ENCODE data around the gene MCTP1.

DNA sequence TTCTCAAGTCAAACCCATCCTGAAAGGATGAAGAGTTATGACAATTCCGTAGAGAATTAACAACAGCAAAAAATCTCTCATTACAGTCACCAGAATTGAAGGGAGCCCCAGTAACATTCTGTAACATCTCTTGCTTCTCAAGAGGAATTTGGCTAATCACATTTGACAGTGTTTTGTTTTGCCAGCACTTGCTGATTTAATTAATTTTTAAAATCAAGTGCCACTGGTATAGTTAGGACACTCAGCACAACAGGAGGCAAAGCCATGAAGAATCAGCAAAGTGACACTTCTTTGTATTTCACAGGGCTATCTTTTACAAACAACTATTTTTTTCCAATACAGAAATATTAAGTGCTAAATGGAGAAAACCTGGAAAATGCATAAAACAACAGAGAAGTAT, 152.8 kb downstream of the MCTP1 start:
- TF ChIP-seq, protein P1, sequence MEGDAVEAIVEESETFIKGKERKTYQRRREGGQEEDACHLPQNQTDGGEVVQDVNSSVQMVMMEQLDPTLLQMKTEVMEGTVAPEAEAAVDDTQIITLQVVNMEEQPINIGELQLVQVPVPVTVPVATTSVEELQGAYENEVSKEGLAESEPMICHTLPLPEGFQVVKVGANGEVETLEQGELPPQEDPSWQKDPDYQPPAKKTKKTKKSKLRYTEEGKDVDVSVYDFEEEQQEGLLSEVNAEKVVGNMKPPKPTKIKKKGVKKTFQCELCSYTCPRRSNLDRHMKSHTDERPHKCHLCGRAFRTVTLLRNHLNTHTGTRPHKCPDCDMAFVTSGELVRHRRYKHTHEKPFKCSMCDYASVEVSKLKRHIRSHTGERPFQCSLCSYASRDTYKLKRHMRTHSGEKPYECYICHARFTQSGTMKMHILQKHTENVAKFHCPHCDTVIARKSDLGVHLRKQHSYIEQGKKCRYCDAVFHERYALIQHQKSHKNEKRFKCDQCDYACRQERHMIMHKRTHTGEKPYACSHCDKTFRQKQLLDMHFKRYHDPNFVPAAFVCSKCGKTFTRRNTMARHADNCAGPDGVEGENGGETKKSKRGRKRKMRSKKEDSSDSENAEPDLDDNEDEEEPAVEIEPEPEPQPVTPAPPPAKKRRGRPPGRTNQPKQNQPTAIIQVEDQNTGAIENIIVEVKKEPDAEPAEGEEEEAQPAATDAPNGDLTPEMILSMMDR (IDR thresholded peaks at IDR 0.05), result no peak
- no peak for TF ChIP-seq POLR2AphosphoS5 (IDR thresholded peaks at IDR 0.05)
